GM18951 (cell line): Measurements from ENCODE around the gene NDUFA7.
"Not testable (repeated sequence)": the region's sequence is repeated elsewhere in the genome, so short reads cannot be mapped to it uniquely, and the experiment has no call there.

Source experiments
- POLR2A ChIP-seq: IDR thresholded peaks from 4 replicates; pipeline ENCODE4 v1.6.1; 2011; ENCODE audit warnings: mild to moderate bottlenecking; ENCODE audit not compliant: insufficient read length, insufficient read depth; ENCODE audit errors: extremely low read depth
- in situ Hi-C: fragments of 300-500 bp; cut with MboI; formaldehyde crosslinking; loops from one replicate; pipeline ENCODE4 v1.12.0; 2022; ENCODE audit warnings: low sequenced_read_pairs, mixed read lengths, inconsistent platforms; ENCODE audit not compliant: unreplicated experiment

Gene NDUFA7

GRCh38 chr19:8316351-8317125 lies 4.6 kb downstream of the NDUFA7 start:
- TF ChIP-seq POLR2A = no peak
- in situ Hi-C loops = no loop called here

- in situ Hi-C loops = not testable (repeated sequence)
Measured at GRCh38 chr19:8314981-8315640, 6.1 kb downstream of the NDUFA7 start.

- in situ Hi-C loops = no loop called here
- TF ChIP-seq POLR2A = no peak
Measured at GRCh38 chr19:8311461-8312260, 9.5 kb downstream of the NDUFA7 start.

GRCh38 chr19:8310342-8311055 lies 10.7 kb downstream of the NDUFA7 start:
- TF ChIP-seq POLR2A = no peak
- in situ Hi-C loops = no loop called here

GRCh38 chr19:8308891-8309291 lies 12.3 kb downstream of the NDUFA7 start:
- no peak for TF ChIP-seq POLR2A
- in situ Hi-C loops = no loop called here

GRCh38 chr19:8307965-8308866 lies 13.0 kb downstream of the NDUFA7 start, which contains the start of gene CD320:
Gene CD320, minus strand, starts transcription at chr19:8308358. Its CDS starts 68 bp downstream, at chr19:8308290.
- in situ Hi-C loops = no loop called here
- peak; percentile 87 for TF ChIP-seq POLR2A

- in situ Hi-C loops = no loop called here
- TF ChIP-seq POLR2A = no peak
Measured at GRCh38 chr19:8307400-8307964, 13.7 kb downstream of the NDUFA7 start.

- in situ Hi-C loops = no loop called here
- no peak for TF ChIP-seq POLR2A
Measured at GRCh38 chr19:8306235-8307054, 14.7 kb downstream of the NDUFA7 start.

- in situ Hi-C loops = no loop called here
Measured at GRCh38 chr19:8305798-8306197, 15.4 kb downstream of the NDUFA7 start.

GRCh38 chr19:8304841-8305621 lies 16.1 kb downstream of the NDUFA7 start:
- TF ChIP-seq POLR2A = no peak
- in situ Hi-C loops = no loop called here

More at GRCh38 chr19:8305798-8306197, 15.4 kb downstream of the NDUFA7 start:
- no peak for TF ChIP-seq POLR2A
